ENCODE data around the gene KLHL24. TPM values are rescaled to one million over a fixed set of nuclear protein-coding genes. Genes with fewer than 3 reads are reported as not detected.

The KLHL24 gene
- total and polyA plus RNA-seq, 2 of the 13 experiments (the other 11 are each of a cell fraction or from before 2014, with no cell fraction given) = 6.9 to 15.7 TPM

DNA sequence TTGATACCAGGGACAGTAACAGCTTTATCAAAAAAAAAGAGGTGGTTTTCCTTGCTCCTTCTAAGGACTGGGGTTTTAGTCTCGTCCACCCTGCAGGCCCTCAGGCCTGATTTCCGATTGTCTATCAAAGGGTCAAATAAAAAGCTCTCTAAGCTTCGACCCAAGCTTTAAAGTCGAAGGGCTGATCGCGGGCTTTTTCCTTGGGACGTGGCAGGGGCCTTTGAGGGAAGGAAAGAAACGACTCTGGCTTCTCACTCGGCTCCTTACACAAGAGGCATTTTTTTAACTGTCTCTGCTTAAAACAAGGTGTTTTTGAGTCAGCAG, 354 bp upstream of the KLHL24 start (continued):
- no peak for TF ChIP-seq CAMTA2 (CRISPR knock-in tag; IDR thresholded peaks at IDR 0.05; ENCODE audit: borderline replicate concordance)
- no peak for TF ChIP-seq U2AF1 (optimal IDR thresholded peaks at IDR 0.05; ENCODE audit: low read depth, low read length)
- no peak for TF ChIP-seq ZNF124 (CRISPR knock-in tag; IDR thresholded peaks at IDR 0.05)
- TF ChIP-seq REXO4 (CRISPR knock-in tag; IDR thresholded peaks at IDR 0.05; ENCODE audit: borderline replicate concordance) = no peak
- no peak for TF ChIP-seq RBM22 (optimal IDR thresholded peaks at IDR 0.05; ENCODE audit: low read length)
- no peak for TF ChIP-seq TCF7 (IDR thresholded peaks at IDR 0.05; ENCODE audit: low read depth)

DNA sequence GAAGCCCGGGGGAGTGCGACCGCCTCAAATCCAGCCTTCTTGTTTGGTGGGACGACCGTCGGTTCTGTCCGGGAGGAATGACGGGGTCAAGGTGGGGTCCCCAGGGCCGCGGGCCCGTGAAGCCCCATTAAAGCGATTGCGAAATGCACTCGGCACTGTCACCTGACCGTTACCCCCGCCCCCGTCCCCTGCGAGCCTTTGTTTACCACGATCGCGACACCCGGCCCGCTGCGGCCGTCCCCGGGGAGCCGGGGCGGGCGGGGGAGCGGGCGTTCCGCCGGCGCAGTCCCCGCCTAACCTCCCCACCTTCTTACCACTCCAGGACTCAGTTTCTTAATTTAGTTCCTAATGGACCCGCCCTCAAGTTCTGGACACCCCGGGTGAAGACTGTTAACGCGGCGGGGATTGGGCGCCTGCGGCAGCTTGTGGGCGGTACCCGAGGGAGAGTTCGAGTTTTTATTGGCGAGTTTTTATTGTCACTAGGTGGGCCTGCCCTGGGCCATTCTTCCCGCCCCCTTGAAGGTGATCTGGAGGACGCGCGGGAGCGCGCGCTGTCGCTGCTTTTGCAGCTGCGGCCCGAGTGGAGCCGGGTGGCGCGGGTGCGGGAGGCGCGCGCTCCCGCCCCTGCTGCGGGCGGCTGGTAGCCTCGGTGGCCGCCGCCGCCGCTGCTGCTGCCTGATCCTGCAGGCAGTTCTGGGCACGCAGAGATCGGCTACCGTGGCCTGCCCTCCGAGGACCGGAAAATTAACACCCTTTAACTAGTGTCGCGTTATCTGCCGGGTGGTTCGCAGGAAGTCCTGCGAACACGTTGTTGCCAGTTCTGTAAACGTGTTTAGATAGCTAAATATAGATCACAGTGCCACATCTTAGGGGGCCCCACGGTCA, 1.0 kb downstream of the KLHL24 start:
- intact Hi-C loops (cut with micrococcal nuclease; ENCODE audit: unreplicated experiment) = loop anchor here (5.0 kb wide), 1 partner anchor 61 kb away; the partner anchor contains the start of gene YEATS2
- Histone ChIP-seq H2AFZ (ENCODE audit: low read length) (no peak overlapping the region), H3K27ac (ENCODE audit: extremely low read length, insufficient read depth, low read length) (peak overlapping the region; percentile 94), H3K36me3 (replicated peaks in 1 of 2; ENCODE audit: control insufficient read depth in 1 of 2, insufficient read depth in 2 of 2, low read length in 2 of 2) (no peaks in the 10 kb centered on the region), H3K9me3 (ENCODE audit: low read length) (no peaks in the 10 kb centered on the region), H3K9ac (ENCODE audit: insufficient read depth, low read depth, low read length) (peak overlapping the region; percentile 84), H3K4me2 (ENCODE audit: low read depth, low read length) (peak overlapping the region; percentile 80), H3K27me3 (ENCODE audit: control insufficient read depth in 1 of 2, insufficient read depth in 2 of 2, low read length in 2 of 2) (no peaks in the 10 kb centered on the region), H3K4me1 (ENCODE audit: insufficient read depth, low read length) (peaks cover 28% of the 10 kb centered on the region), H3K4me3 (replicated peaks in 1 of 3; ENCODE audit: insufficient read depth in 1 of 3, low read depth in 2 of 3, low read length in 3 of 3) (peak overlapping the region; percentile 83 to 99 (median 95)), H3K79me2 (ENCODE audit: insufficient read depth, low read length) (peaks cover 6% of the 10 kb centered on the region), H4K20me1 (ENCODE audit: insufficient read depth, low read length) (peaks cover 21% of the 10 kb centered on the region; the same call in 1 of the 2 replicates)
- DNase-seq (ENCODE audit: low spot score) (peak; percentile 95), ATAC-seq (peak; percentile 91), FAIRE-seq (peak; percentile 86)
- ChIA-PET CTCF (ENCODE audit: low intra/inter-chr PET ratio, low total read pairs) (no interaction called here), POLR2A (interaction anchor here (0.7 to 1.5 kb wide), 4 partner anchors 9 to 65 kb away, joined by 4 to 13 read pairs (median 4); partner anchors contain the start of gene YEATS2)
- in situ Hi-C loops (cut with HindIII; ENCODE audit: extremely low pct_ligation_motif_present, low pct_unique_long_range_greater_than_20kb) = no loop called here
- 1% methylated on average over 41 of the region's 84 CpGs for WGBS (ENCODE audit: low lambda C conversion rate)
- BruUV-seq (replicated peaks) = TSS peak; percentile 87
- no peak for TF ChIP-seq SRY (CRISPR knock-in tag; IDR thresholded peaks at IDR 0.05)
- TF ChIP-seq PAWR (CRISPR knock-in tag; IDR thresholded peaks at IDR 0.05; ENCODE audit: borderline replicate concordance) = no peak
- peak; percentile 76; the same call in 1 of the 2 replicates for TF ChIP-seq SALL2 (CRISPR knock-in tag; IDR thresholded peaks at IDR 0.05)
- no peak for TF ChIP-seq ZNF30 (CRISPR knock-in tag; IDR thresholded peaks at IDR 0.05)
- peak; percentile 45; the same call in 1 of the 2 replicates for TF ChIP-seq ZNF431 (CRISPR knock-in tag; IDR thresholded peaks at IDR 0.05; ENCODE audit: borderline replicate concordance, low read depth)
- TF ChIP-seq ZNF564 (CRISPR knock-in tag; IDR thresholded peaks at IDR 0.05) = no peak
- no peak for TF ChIP-seq ZBTB7B (CRISPR knock-in tag; IDR thresholded peaks at IDR 0.05)
- TF ChIP-seq ZNF747 (CRISPR knock-in tag; IDR thresholded peaks at IDR 0.05; ENCODE audit: borderline replicate concordance) = no peak
- TF ChIP-seq THRA (CRISPR knock-in tag; IDR thresholded peaks at IDR 0.05; ENCODE audit: borderline replicate concordance) = no peak
- TF ChIP-seq AKAP8 (CRISPR knock-in tag; IDR thresholded peaks at IDR 0.05) = 0 out of 2 replicates have a peak, but pooled peaks have one; percentile 63
- no peak for TF ChIP-seq GTF3A (CRISPR knock-in tag; conservative IDR thresholded peaks at IDR 0.05)
- peak; percentile 55; the same call in 1 of the 2 replicates for TF ChIP-seq ZBTB2 (CRISPR knock-in tag; IDR thresholded peaks at IDR 0.05; ENCODE audit: low read depth)
- TF ChIP-seq, protein P1, sequence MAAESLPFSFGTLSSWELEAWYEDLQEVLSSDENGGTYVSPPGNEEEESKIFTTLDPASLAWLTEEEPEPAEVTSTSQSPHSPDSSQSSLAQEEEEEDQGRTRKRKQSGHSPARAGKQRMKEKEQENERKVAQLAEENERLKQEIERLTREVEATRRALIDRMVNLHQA (CRISPR knock-in tag; IDR thresholded peaks at IDR 0.05) = no peak

Measured in HepG2 (cell line).